H1 (cell line): ENCODE data around the gene MIR17HG. TPM values are rescaled to one million over a fixed set of nuclear protein-coding genes. Genes with fewer than 3 reads are reported as not detected.
A peak's percentile ranks its signal among the peaks of the same experiment; 100 is the strongest.

ENCODE experiments used
- CTCF ChIA-PET: fragments of 300-600 bp; sonication (Branson Sonifier 250); formaldehyde crosslinking; loops from one replicate; lab custom pipeline; 2021; ENCODE audit not compliant: partially characterized antibody; lab: Charles Lee
- POLR2A ChIA-PET: fragments of 300-600 bp; sonication (Branson Sonifier 250); formaldehyde crosslinking; loops from one replicate; lab custom pipeline; 2021; ENCODE audit warnings: inconsistent platforms; ENCODE audit not compliant: partially characterized antibody; lab: Charles Lee
- DNase-seq, 2 experiments: peaks; one replicate each; pipeline versions ENCODE4 v3.0.0 to v3.0.0-alpha.2; 2010 to 2022; ENCODE audit warnings: low spot score in 2 of 2, low read depth in 1 of 2, mixed read lengths in 1 of 2
- FAIRE-seq: peaks from 2 replicates; lab custom pipeline; 2011; peaks lifted over from hg19 to GRCh38; lab: Jason Lieb, UNC
- H2AFZ ChIP-seq: 2 replicates; pipeline ENCODE4 v1.8.1; 2012; ENCODE audit warnings: low read length, inconsistent platforms
- H2AK5ac ChIP-seq: 2 replicates; pipeline ENCODE4 v1.6.1; 2013; ENCODE audit warnings: low read depth, low read length
- H2BK120ac ChIP-seq: replicated peaks from 2 replicates; pipeline ENCODE3; 2013; ENCODE audit warnings: low read depth, low read length, inconsistent platforms
- H2BK12ac ChIP-seq: 2 replicates; pipeline ENCODE4 v1.6.1; 2013; ENCODE audit warnings: low read depth, low read length
- H2BK15ac ChIP-seq: 2 replicates; pipeline ENCODE4 v1.6.1; 2013; ENCODE audit warnings: low read length
- H2BK20ac ChIP-seq: 2 replicates; pipeline ENCODE4 v1.6.1; 2013; ENCODE audit warnings: low read length
- H2BK5ac ChIP-seq: 2 replicates; pipeline ENCODE4 v1.6.1; 2013; ENCODE audit warnings: low read depth, low read length
- H3K14ac ChIP-seq: 2 replicates; pipeline ENCODE4 v1.6.1; 2013; ENCODE audit warnings: inconsistent platforms; ENCODE audit not compliant: insufficient read length
- H3K18ac ChIP-seq: 2 replicates; pipeline ENCODE4 v1.6.1; 2013; ENCODE audit warnings: low read length; ENCODE audit errors: extremely low read depth
- H3K23ac ChIP-seq: 2 replicates; pipeline ENCODE4 v1.6.1; 2013; ENCODE audit warnings: inconsistent platforms; ENCODE audit not compliant: insufficient read length
- H3K23me2 ChIP-seq: 2 replicates; pipeline ENCODE4 v1.6.1; 2013; ENCODE audit warnings: low read depth, low read length
- H3K27ac ChIP-seq: 2 replicates; pipeline ENCODE4 v1.6.1; 2011; ENCODE audit warnings: low read depth, low read length, inconsistent platforms
- H3K27me3 ChIP-seq, 4 experiments: replicated peaks in 1 of 4; 1 replicate in 1 of 4; 2 replicates in 3 of 4; pipeline versions ENCODE4 v1.6.1 to v1.8.1; 2011 to 2013; ENCODE audit warnings: low read length in 3 of 4, mild to moderate bottlenecking in 3 of 4, inconsistent platforms in 2 of 4, mixed read lengths in 2 of 4, moderate library complexity in 1 of 4; ENCODE audit not compliant: control insufficient read depth in 3 of 4, insufficient read depth in 3 of 4; ENCODE audit errors: extremely low read depth in 1 of 4
- H3K36me3 ChIP-seq, 4 experiments: 2 replicates each; pipeline versions ENCODE4 v1.6.1 to v1.8.1; 2011 to 2013; ENCODE audit warnings: mild to moderate bottlenecking in 4 of 4, low read length in 3 of 4, moderate library complexity in 2 of 4, control low read depth in 1 of 4, inconsistent platforms in 1 of 4; ENCODE audit not compliant: insufficient read depth in 4 of 4, control insufficient read depth in 2 of 4
- H3K4ac ChIP-seq: replicated peaks from 2 replicates; pipeline ENCODE3; 2013; ENCODE audit warnings: low read length, low read depth, mixed read lengths, inconsistent platforms; ENCODE audit not compliant: insufficient read length
- H3K4me1 ChIP-seq, 4 experiments: replicated peaks in 1 of 4; 1 replicate in 1 of 4; 2 replicates in 3 of 4; pipeline versions ENCODE4 v1.6.1 to v1.8.1; 2011 to 2013; ENCODE audit warnings: low read length in 3 of 4, inconsistent platforms in 2 of 4, mixed read lengths in 1 of 4; ENCODE audit not compliant: insufficient read depth in 4 of 4, control insufficient read depth in 3 of 4
- H3K4me2 ChIP-seq, 2 experiments: 2 replicates each; pipeline versions ENCODE4 v1.6.1 to v1.8.1; 2011 to 2013; ENCODE audit warnings: low read depth in 2 of 2, low read length in 2 of 2, control low read depth in 1 of 2, inconsistent platforms in 1 of 2, mild to moderate bottlenecking in 1 of 2; ENCODE audit not compliant: insufficient read depth in 1 of 2
- H3K4me3 ChIP-seq, 4 experiments: fragments of 200-600, 300-600 bp in 1 of 4; sonication (generic), shearing (Covaris generic), sonication (Bioruptor Twin) in 1 of 4; 2 replicates each; pipeline versions ENCODE4 v1.5.1 to v1.8.1; 2011 to 2016; ENCODE audit warnings: low read length in 4 of 4, low read depth in 3 of 4, control low read depth in 2 of 4, inconsistent platforms in 2 of 4, mild to moderate bottlenecking in 2 of 4, mixed read lengths in 1 of 4, moderate library complexity in 1 of 4; ENCODE audit not compliant: insufficient read depth in 2 of 4; ENCODE audit errors: extremely low read depth in 1 of 4
- H3K56ac ChIP-seq: replicated peaks from 2 replicates; pipeline ENCODE3; 2013; ENCODE audit warnings: low read depth, mild to moderate bottlenecking, mixed read lengths, low read length, inconsistent platforms; ENCODE audit not compliant: insufficient read length
- H3K79me1 ChIP-seq: 2 replicates; pipeline ENCODE4 v1.6.1; 2013; ENCODE audit warnings: low read depth, low read length, control low read depth
- H3K79me2 ChIP-seq, 2 experiments: 2 replicates each; pipeline versions ENCODE4 v1.6.1 to v1.8.1; 2012 to 2013; ENCODE audit warnings: low read length in 2 of 2, mild to moderate bottlenecking in 2 of 2, inconsistent platforms in 1 of 2; ENCODE audit not compliant: insufficient read depth in 2 of 2, control insufficient read depth in 1 of 2
- H3K9ac ChIP-seq, 4 experiments: replicated peaks in 1 of 4; 1 replicate in 1 of 4; 2 replicates in 3 of 4; pipeline versions ENCODE4 v1.6.1 to v1.8.1; 2011 to 2013; ENCODE audit warnings: low read depth in 3 of 4, low read length in 3 of 4, control low read depth in 2 of 4, mild to moderate bottlenecking in 2 of 4, moderate library complexity in 2 of 4, inconsistent platforms in 1 of 4; ENCODE audit errors: extremely low read depth in 1 of 4
- H3K9me3 ChIP-seq, 2 experiments: 2 replicates each; pipeline versions ENCODE4 v1.6.1 to v1.8.1; 2012 to 2013; ENCODE audit warnings: mild to moderate bottlenecking in 2 of 2, moderate library complexity in 2 of 2, control low read depth in 1 of 2, inconsistent platforms in 1 of 2, low read depth in 1 of 2, low read length in 1 of 2, mixed read lengths in 1 of 2; ENCODE audit not compliant: insufficient read depth in 2 of 2
- H4K20me1 ChIP-seq, 2 experiments: replicated peaks in 1 of 2; 2 replicates each; pipeline versions ENCODE3 to v1.8.1; 2011 to 2013; ENCODE audit warnings: inconsistent platforms in 2 of 2, low read length in 2 of 2, mild to moderate bottlenecking in 1 of 2; ENCODE audit not compliant: insufficient read depth in 2 of 2, control insufficient read depth in 1 of 2
- H4K5ac ChIP-seq: 2 replicates; pipeline ENCODE4 v1.6.1; 2013; ENCODE audit warnings: low read length, low read depth, mixed read lengths, inconsistent platforms; ENCODE audit not compliant: insufficient read length
- H4K8ac ChIP-seq: 2 replicates; pipeline ENCODE4 v1.8.0; 2013; ENCODE audit warnings: mild to moderate bottlenecking, moderate library complexity, low read length, inconsistent platforms; ENCODE audit not compliant: insufficient read depth; ENCODE audit errors: extremely low read depth
- H4K91ac ChIP-seq: replicated peaks from 2 replicates; pipeline ENCODE3; 2013; ENCODE audit warnings: low read length, mixed read lengths, inconsistent platforms; ENCODE audit not compliant: insufficient read length
- BCL11A ChIP-seq, 2 experiments: IDR thresholded peaks; one replicate each; pipeline ENCODE4 v1.6.1; 2011; ENCODE audit warnings: low read depth in 2 of 2, low read length in 2 of 2, mild to moderate bottlenecking in 2 of 2
- CHD1 ChIP-seq: IDR thresholded peaks from 2 replicates; pipeline ENCODE4 v1.6.1; 2012; ENCODE audit warnings: low read depth, low read length, improper control_type of control experiment
- EGR1 ChIP-seq: IDR thresholded peaks from 2 replicates; pipeline ENCODE4 v1.6.1; 2011; ENCODE audit warnings: low read depth, low read length, borderline replicate concordance
- KDM5A ChIP-seq: fragments of 200-600 bp; IDR thresholded peaks from 2 replicates; pipeline ENCODE4 v1.7.1; 2012; ENCODE audit warnings: mild to moderate bottlenecking, low read length, inconsistent platforms, mixed read lengths
- MAX ChIP-seq: IDR thresholded peaks from 2 replicates; pipeline ENCODE4 v1.6.1; 2012; ENCODE audit warnings: inconsistent platforms
- POLR2AphosphoS5 ChIP-seq: IDR thresholded peaks from 2 replicates; pipeline ENCODE4 v1.6.1; 2011; ENCODE audit warnings: low read depth, low read length
- WGBS, 2 experiments: shearing (Covaris generic) in 1 of 2; methylation state at CpG; one replicate each; pipeline versions ENCODE4 v1.1.6 to v1.1.7; 2013 to 2015; ENCODE audit warnings: low lambda C conversion rate in 2 of 2, mixed read lengths in 2 of 2, inconsistent platforms in 1 of 2, low coverage in 1 of 2, missing lambda C conversion rate in 1 of 2; ENCODE audit not compliant: insufficient replicate concordance in 2 of 2, insufficient coverage in 1 of 2, insufficient read length in 1 of 2; ENCODE audit errors: extremely low coverage in 1 of 2, missing lambda C conversion rate in 1 of 2; 5-methylcytosine and 5-hydroxymethylcytosine counted together
- polyA plus RNA-seq, 7 experiments: library from polyadenylated mRNA; depleted of rRNA in 3 of 7; stranded (reverse) in 5 of 7; unstranded in 2 of 7; fragments of >200 nt in 5 of 7; fragments of 200-250 nt in 2 of 7; gene quantifications; 1 replicate in 5 of 7; 2 replicates in 1 of 7; 4 replicates in 1 of 7; pipeline versions ENCODE4 v1.2.1 to v1.2.3, GENCODE V29; 2011 to 2013; ENCODE audit warnings: missing spikeins in 2 of 7, mixed read lengths in 2 of 7
- total RNA-seq: library from RNA; stranded (reverse); fragmentation: NEBNext Ultra II Directional; extraction: Animal tissue kit (Norgen Biotek cat#: 25700); gene quantifications from 2 replicates; pipeline ENCODE4 v1.2.1, GENCODE V29; 2021
- TF ChIP-seq, protein P1 (sequence below): IDR thresholded peaks from 2 replicates; pipeline ENCODE4 v1.6.1; 2012; ENCODE audit warnings: low read length, inconsistent platforms

Gene MIR17HG
- total and polyA plus RNA-seq, 2 of the 8 experiments (the other 6 are each of a cell fraction or from before 2014, with no cell fraction given) = 11.5 to 36.9 TPM

DNA sequence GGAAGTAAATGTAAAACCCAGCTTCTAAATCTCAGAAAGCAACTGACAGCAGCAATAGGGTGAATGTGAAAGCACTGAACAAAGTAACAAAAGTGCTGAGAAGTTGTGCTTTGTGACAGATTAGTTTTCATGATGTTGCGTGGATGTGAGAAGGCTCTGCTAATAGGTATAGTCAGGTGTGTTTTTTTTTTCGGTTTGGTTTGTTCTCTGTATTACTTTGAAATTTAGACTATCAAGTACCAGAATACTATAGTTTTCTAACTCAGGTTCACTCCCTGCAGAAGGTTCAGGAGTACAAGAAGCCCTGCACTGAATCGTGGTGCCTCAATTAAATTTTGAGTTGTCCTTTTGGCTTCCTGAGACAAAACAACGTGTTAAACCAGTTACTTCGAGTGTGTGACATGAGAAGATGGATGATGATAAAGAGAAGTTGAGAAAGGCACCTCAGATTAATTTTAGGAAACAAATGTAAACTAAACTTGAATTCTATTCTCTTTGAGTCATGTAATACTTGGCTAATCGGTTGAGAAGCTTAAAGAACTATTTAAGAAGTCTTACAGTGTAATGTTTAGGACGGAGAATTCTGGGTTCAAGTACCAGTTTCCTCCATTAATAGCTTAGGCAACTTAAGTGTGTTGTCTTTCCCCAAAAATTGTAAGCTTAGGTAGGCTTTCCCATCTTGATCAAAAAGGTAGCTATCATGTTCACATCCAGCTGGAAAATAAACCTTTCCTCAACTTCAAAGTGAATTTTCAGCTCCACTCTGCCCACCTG is 10.3 kb downstream of the MIR17HG start:
- peaks cover 4 to 54% (median 28%) of the 10 kb centered on the region in 4 experiments for H3K36me3 ChIP-seq
- H2BK15ac ChIP-seq = no peak overlapping the region
- H3K14ac ChIP-seq = no peak overlapping the region
- H4K8ac ChIP-seq = no peak overlapping the region
- H3K4ac ChIP-seq = no peak overlapping the region
- ChIA-PET POLR2A (interaction anchor here (0.8 to 6.3 kb wide), 12 partner anchors 8 to 49 kb away, joined by 3 to 59 read pairs (median 5); partner anchors contain the start of genes GPC5 and MIR17HG), CTCF (interaction anchor here (0.8 to 2.4 kb wide), 5 partner anchors 8 to 193 kb away, joined by 3 to 5 read pairs (median 4); no protein-coding TSS in a partner anchor)
- H3K9ac ChIP-seq = no peak overlapping the region
- H3K27ac ChIP-seq = no peak overlapping the region
- H3K79me1 ChIP-seq = no peaks in the 10 kb centered on the region
- H3K23ac ChIP-seq = no peak overlapping the region
- no peak overlapping the region for H3K56ac ChIP-seq
- no peak overlapping the region for H2BK5ac ChIP-seq
- no peak overlapping the region for H3K4me2 ChIP-seq
- H2AFZ ChIP-seq = no peak overlapping the region
- no peak overlapping the region for H4K5ac ChIP-seq
- DNase-seq (no peak), FAIRE-seq (no peak)
- H2BK20ac ChIP-seq = no peak overlapping the region
- no peak overlapping the region for H2BK12ac ChIP-seq
- no peak overlapping the region for H4K91ac ChIP-seq
- no peak overlapping the region for H2BK120ac ChIP-seq
- no peaks in the 10 kb centered on the region for H3K23me2 ChIP-seq
- no peaks in the 10 kb centered on the region; a peak in 1 of 7 replicates for H3K4me1 ChIP-seq
- peaks cover 0 to 13% of the 10 kb centered on the region in 2 experiments; a peak in 2 of 4 replicates for H3K79me2 ChIP-seq
- WGBS, 2 experiments = 84% methylated on average over 7 of the region's 7 CpGs; no CpG with 5 or more reads in 1 of the 2 experiments
- H3K27me3 ChIP-seq = no peaks in the 10 kb centered on the region
- H2AK5ac ChIP-seq = no peak overlapping the region
- no peaks in the 10 kb centered on the region for H3K9me3 ChIP-seq
- no peak overlapping the region for H3K18ac ChIP-seq
- H4K20me1 ChIP-seq = peaks cover 7 to 9% of the 10 kb centered on the region in 2 experiments
- no peak overlapping the region for H3K4me3 ChIP-seq
- no peak for TF ChIP-seq EGR1
- peak; percentile 67 for TF ChIP-seq POLR2AphosphoS5
- no peak for TF ChIP-seq CHD1
- TF ChIP-seq KDM5A = no peak
- TF ChIP-seq, protein P1, sequence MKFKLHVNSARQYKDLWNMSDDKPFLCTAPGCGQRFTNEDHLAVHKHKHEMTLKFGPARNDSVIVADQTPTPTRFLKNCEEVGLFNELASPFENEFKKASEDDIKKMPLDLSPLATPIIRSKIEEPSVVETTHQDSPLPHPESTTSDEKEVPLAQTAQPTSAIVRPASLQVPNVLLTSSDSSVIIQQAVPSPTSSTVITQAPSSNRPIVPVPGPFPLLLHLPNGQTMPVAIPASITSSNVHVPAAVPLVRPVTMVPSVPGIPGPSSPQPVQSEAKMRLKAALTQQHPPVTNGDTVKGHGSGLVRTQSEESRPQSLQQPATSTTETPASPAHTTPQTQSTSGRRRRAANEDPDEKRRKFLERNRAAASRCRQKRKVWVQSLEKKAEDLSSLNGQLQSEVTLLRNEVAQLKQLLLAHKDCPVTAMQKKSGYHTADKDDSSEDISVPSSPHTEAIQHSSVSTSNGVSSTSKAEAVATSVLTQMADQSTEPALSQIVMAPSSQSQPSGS = no peak
- TF ChIP-seq BCL11A (IDR thresholded peaks at IDR 0.05; ENCODE audit: low read depth in 2 of 2, low read length in 2 of 2) = no peak
- no peak for TF ChIP-seq MAX
